Stimulated activated CD8-positive, alpha-beta memory T cell treated with anti-CD3 and anti-CD28 coated beads, Interleukin-7, amount 100 ng/mL, for 4 hours (primary cell): ENCODE data around the gene TTC17.
"Not testable (repeated sequence)": the region's sequence is repeated elsewhere in the genome, so short reads cannot be mapped to it uniquely, and the experiment has no call there.

Experiments
- DNase-seq, 2 donors: peaks; one replicate each; pipeline ENCODE4 v3.0.0-alpha.2; 2020; ENCODE audit warnings: low read depth in 2 of 2

TTC17 gene

DNA sequence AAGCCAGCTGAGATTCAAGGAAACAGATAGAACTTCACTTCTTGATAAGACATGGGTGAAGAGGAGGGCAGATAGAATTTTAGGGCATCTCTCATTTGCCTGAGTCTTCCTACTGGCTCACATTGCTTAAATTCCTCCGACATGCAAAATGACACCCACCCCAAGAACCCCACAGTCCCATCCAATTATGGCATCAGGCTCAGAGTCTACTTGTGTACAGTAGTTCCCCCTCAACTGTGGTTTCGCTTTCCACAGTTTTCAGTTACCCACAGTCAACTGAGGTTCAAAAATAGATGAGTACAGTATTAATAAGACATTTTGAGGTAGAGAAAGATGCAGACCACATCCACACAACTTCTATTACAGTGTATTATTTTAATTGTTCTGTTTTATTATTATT, 99.8 kb downstream of the TTC17 start:
- no peak for DNase-seq

DNA sequence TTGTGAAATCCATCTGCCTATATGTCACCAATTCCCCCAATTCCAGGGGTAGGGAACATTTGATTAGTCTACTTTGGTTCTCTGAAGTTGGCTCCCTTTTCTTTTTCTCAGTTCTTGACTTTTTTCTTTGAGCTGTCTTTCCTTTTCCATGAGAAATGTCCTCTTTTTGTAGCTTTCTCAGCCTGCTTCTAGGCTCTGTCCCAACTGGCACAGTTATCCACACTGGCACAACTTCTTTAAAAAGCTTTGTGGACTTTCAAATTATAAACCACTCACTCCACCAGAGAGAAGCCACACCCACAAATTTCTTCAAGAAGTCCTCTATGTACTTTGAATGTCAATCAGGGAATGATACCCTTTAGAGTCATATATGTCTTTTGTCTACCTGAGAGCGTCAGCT, 100.5 kb downstream of the TTC17 start:
- DNase-seq: no peak

DNA sequence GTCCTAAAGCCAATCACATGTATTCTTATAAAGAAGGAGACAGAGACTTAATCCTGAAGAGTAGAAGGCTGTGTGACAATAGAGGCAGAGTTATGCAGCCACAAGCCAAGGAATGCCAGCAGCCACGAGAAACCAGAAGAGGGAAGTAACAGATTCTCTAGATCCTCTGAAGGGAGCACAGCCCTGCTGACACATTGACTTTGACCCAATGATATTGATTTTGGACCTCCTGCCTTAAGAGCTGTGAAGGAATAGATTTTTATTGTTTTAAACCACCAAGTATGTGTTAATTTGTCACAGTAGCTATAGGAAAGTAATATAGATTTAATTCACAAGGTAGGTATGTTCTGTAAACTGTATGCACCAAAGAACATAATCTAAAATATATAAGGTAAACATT, 103.6 kb downstream of the TTC17 start:
- DNase-seq: no peak

DNA sequence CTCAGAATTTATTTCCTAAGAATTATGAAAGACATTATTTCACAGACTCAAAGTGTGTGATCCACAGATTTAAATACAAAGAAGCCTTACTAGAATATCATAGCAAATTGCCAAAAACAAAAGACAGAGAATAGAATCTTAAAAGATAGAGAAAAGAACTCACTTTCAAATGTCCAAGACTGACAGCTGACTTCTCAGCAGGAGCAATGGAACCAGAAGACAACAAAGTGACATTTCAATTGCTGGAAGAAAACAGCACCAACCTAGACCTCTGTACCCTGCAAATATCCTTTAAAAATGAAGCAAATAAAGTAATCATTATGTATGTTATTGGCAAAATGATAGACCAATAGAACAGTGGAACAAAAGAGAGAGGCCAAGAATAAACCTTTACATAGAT, 109.2 kb downstream of the TTC17 start:
- DNase-seq: no peak

DNA sequence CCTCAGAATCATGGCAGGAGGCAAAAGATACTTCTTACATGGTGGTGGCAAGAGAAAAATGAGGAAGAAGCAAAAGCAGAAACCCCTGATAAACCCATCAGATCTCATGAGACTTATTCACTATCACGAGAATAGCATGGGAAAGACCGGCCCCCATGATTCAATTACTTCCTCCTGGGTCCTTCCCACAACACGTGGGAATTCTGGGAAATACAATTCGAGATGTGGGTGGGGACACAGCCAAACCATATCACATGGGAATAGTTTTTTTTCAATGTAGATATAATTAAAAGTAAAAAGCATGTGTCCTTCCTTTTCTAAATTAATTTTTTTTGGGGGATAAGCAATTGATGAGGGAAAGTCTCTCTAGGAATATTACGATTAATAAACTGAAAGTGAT, 118.8 kb downstream of the TTC17 start:
- not testable (repeated sequence) for DNase-seq

DNA sequence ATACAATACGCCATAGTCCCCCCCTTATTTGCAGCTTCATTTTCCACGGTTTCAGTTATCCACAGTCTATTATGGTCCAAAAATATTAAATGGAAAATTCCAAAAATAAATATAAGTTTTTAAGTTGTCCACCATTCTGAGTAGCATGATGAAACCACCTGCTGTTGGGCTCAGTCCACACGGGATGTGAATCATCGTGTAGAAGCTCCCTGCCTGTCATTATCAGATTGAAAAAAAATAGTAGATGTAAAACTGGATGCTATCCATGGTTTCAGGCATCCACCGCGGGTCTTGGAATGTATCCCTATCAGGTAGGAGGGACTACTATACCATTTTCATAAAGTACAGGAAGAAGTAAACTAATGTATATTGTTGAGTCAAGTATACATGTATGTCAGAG, 127.4 kb downstream of the TTC17 start:
- DNase-seq: no peak

DNA sequence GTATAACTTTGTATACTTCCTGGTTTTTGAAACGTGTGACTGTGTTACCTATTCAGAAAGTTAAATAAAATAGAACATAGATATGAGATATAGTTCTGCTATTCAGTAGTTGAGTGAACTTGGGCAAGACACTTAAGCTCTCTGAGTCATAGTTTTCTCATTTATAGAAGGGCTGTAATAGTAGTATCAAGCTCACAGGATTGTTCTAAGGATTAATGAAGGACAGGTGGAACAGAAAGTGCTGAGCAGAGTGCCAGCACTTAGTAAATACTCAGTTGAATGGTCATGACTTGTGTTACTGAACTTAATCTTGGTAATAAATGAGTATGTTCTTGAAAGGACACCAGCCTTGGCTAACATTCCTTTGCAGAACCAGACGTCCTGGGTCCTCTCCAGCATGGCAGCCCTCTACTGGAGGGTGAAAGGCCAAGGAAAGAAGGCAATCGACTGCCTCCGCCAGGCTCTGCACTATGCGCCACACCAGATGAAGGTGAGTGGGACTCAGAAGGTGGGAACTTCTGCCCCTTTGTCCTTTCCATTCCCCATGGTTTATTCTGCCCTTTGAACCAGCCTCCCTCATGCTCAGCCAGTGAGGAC, 131.2 kb downstream of the TTC17 start:
- no peak for DNase-seq

DNA sequence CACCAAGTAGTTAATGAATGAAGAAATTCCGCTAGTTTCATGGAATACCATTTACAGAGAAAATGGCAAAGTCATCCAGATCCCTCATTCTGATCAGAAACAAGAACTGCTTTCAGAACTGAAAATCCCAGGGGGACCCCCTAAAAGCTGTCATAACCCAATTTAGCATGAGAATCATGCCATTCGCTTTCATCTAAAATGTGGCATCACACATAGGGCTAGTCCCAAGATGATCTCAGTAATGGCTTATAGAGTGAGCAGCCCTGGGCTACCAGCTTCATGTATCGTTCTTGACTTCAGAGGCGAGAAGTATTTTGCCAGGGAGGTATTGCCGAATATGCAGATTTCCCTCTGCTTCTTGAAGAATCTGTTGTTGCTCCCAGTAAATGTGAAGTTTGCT, 134.0 kb downstream of the TTC17 start:
- no peak for DNase-seq

DNA sequence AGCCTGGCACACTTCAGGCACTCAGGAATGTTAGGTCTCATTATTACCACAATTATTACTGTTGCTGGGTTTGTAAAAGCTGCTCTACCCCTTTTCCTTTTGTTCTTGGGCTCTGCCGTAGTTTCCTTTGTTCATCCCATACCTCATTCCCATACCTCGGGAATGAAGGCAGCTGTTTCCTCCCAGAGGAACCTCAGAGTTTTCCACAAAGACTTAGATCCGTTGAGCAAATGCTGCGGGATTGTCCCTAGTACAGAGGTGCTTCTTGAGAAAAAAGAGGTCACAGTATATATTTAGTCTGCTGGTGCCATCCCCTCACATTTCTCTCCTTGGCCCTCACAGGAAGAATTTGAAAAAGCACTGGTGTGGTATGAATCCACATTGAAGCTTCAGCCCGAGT, 134.7 kb downstream of the TTC17 start:
- DNase-seq: no peak

DNA sequence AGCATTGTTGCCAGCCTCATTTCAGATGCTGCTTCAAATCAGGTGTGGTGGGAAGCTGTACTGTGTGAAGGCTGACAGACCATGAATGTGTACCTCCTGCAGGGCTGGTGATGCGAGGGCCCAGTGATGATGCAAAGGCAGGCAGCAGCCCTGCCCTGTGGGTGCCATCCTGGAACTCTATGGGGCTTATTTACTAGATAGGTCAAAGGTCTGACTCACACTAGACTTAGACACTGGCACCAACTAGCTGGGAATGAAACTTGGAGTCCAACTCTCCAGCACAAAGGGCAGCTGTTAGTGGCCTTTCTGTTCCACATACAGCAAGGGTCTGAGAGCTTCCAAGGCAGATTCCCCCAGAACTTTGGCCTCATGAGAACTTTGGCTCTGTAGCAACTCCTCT, 138.4 kb downstream of the TTC17 start:
- DNase-seq: no peak

DNA sequence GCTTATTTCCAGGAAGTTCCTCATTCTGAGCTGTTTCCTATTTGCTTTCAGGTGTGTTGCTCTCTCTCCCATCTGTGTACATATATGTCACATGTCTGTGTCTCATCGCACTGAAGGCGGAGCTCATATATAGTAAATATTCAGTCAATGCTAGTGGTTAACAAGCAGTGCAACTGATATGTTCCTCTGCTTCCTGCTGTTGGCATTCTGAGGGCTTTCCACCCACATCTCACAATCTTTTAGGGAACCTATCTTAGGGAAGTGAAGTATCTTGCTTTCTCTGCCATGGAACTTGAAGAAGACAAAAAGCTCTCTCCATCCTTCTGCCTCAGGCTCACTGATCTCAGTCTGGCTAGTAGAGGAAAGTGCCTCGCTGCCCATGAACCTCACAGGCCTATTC, 139.8 kb downstream of the TTC17 start:
- no peak for DNase-seq

DNA sequence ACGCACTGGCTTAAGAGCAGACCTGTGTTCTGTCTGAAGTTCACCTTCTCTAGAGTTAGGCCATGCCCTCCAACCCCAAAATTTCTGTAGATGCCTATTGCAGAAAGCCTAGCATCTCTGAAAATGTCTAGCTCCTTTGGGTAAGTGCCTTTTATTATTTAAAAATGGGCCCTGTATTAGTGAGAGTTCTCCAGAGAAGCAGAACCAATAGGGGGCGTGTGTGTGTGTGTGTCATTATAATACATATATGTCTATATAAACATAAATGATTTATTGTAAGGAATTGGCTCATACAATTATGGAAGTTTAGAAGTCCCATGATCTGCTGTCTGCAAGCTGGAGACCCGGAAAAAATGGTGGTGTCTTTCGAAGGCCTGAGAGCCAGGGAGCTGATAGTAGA, 144.7 kb downstream of the TTC17 start:
- DNase-seq: no peak

DNA sequence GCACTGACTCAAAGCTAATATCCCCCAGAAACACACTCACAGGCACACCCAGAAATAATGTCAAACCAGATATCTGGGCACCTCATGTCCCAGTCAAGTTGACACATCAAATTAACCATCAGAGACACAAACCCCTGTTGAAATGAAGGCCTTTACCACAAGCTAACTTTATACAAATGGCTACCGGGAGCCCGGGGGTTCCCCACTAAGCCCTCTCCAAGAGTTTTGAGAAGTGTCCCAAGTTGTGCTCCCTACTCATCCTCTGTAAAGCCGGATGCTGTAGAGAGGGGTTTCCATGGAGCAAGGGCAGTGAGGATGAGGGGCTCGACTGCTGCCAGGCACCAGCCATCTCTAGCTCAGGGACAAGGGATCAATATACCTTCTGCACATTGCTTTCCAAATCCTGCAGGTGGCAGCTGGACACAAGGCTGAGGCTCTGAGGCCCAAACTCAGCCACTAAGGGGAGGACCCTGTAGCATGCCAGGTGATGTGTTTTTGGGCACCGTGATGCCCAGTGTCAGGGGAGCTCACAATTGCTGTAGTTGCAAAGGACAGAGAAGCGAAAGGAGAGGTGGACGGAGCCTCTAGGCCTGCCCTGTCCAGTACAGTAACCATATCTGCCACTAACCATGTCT, 145.7 kb downstream of the TTC17 start:
- DNase-seq: no peak

DNA sequence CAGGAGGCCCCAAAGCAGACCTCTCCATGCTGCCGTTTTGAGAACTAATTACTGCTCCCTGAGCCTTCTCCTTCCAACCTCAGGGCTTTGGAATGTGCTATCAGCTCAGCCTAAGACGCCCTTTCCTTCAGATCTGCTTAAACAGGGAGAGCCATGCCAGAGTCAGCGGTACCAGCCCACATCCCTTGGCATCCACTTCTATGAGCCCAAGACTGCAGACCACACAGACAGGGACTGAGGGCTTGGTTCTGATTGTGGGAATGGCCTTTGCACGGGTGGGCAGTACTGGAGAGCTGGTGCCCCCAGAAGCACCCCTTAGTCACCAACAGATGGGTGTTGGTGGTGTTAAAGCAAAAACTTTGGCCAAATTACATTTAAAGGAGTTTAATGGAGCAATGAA, 146.5 kb downstream of the TTC17 start:
- DNase-seq: no peak

DNA sequence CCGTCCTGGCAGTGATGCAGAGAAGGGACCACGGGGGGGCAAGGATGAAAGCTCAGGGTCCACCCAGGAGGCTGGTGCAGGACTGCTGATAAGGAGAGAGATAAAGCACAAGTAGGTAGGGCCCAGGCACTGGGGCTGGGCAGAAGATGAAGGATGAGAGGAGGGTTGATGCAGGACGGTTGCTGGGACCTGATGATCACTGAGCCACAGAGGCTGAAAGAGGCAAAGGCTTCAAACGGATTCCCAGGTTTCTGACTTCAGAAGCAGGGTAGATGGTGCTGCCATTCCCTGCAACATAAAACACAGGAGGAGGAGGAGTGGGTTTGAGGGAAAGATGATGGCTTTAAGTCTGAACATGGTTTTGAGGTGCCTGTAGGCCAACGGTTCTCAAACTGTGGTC, 148.5 kb downstream of the TTC17 start:
- no peak for DNase-seq

DNA sequence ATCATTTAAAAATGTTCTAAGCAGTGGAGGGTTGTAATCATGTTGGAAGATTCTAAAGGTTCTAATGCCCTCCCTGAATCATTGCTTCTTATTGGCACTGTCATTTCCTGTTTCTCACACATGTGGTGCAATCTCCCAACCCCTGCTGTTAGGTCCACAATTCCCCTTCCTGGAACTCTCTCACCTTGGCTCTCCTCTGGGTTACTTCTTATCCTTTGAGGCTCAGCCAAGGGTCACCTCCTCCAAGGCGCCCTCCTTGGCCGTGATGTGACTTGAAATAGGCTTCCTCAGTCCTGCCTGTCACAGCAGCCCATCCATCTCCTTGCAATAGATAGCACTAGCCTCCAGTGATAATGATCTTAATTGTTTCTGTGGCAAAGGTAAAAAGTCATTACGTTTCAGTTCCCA, 149.8 kb downstream of the TTC17 start:
- no peak for DNase-seq

DNA sequence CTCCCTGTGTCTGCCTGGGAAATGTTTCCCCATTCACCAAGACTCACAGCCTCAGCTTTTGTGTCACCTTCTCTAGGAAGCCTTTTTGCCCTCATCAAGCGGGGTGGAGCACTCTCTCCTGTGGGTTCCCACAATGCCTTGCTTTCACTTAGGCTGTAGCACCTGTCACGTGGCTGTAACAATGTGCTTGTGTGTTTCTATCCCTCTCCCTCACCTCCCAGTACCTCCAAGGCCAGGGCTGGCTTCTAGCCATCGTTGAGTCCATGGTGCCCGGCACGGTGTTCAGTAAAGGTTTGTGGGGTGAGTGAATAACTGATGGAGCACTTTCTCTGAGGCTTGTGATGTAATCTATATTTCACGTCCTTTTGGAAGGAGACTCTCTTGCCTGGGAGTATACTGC, 153.2 kb downstream of the TTC17 start:
- no peak for DNase-seq

DNA sequence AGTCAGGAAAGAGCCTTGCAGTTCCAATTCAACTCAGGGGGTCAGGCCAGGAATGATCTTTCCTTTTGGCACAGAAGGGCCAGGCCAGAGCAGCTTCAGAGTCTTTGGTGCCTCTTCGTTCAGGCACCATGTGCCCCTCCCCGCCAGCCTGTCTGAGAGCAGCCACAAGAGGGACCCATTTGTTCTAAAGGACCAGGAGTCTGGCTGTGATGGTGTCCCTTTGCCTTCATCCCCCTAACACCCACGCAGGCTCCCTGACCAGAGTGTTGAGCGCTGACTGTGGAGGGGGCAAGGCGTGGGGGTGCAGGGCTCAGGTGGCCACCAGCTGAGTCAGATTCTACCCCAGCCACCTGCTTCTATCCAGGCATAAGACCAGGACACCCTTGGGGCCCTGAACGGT, 156.4 kb downstream of the TTC17 start:
- DNase-seq: no peak

DNA sequence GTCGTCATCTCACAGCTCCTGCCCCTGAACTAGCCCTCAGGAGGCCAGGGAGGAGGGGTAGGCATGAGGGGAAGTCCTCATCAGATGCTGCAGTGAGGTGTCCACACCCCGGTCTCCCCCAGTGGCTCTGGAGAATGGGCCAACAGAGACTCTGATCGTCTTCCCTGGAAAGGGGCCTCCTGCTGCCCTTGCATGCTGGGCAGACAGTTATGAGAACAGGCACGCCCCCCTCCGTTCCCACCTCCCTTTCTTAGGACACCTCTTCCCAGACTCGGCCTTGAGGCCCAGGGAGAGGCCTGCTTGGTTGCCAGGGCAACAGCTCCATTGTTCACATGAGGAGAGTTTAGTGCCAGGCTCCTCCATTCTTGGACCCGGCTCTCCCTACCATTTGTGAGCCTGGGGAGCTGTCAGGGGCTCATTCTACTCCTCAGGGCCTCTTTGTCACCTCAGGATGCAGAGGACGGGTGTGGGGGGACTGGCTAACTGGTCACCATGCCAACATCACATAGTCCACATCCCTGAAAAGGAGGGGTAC, 157.7 kb downstream of the TTC17 start:
- no peak for DNase-seq

DNA sequence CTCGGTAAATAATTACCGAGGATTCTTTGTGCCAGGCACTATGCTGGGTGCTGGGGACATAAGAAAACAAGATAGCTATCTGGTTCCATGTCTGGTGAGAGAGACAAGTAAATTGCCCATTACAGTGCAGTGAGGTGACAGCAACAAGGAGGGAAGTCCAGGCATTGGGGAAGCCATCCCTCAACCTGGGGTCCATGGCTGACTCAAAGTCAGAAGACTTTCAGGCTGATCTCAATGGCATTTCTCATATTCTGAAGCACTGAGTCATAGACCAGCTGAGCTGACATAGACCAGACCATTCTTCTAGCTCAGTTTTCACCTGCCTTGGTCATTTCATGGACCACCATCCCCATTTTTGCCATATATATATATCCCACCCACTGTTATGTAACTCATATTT, 158.8 kb downstream of the TTC17 start:
- no peak for DNase-seq

DNA sequence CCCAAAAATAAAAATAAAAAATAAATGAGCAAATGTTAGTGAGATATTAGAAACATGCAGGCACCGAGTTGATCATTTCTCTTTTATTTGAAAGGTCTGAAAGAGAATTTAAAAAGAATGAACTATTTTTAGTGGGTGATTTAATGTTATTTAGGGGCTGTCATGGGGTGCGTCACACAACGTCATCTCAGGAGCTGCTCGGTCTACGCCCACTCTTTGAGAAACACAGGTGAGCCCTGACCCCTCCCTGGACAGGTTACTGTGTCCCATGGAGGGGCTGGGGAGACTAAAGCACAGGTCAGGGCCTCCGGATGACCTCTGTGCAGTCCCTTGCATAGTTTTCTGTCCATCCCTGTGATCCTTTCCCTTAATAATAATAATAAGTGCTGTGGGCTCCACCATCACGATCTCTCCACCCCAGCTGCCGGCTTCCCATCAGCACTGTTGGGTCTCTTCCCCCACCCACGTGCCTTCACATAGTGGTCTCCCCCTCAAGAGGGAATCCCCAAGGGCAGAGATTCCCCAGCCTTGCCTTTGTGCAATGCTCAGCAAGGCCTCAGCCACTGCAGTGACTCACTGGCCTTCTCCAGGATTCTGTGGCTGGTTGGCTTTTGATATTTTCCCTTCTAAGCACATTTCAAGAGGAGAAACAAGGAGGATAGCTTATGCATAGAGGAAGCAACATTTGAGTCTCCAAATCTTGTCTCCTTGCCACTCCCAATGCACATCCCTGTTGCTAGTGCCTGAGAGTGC, 159.9 kb downstream of the TTC17 start:
- DNase-seq: no peak

DNA sequence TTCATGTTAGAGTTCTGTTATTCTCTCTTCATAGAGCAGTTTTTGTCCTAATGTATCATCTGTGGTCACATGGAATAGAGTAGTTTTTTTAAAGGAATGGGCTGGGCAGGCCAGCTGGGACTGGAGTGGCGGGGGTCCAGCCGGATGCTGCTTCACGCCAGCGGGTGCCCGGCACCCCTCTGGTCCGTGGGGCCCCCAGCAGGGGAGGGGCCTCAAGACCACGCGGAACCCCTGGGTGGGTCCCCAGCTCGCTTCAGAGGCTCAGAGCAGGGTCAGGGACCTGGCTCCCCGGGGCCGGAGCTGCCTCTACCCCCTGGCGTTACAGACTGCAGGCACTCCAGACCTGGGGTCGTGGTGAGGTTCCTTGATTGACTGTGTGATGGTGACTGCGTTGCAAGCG, 162.8 kb downstream of the TTC17 start:
- DNase-seq: no peak

DNA sequence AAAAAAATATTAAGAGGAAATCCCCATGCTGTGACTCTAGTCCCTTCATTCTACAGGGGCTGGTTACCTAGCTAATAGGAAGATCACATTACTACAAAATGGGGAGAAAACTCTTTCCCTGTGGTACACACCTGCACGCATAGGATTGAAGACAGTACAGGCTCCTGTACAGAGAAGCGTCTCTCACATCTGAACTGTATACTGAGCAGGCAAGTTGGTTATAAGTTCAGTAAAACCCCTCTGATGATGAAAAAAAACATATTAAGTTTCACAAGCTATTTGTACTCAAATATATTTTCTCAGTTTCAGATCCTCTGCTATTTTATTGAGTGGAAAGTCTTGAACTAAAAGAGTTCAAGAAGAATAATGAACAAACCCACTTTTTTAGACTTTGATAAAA, 164.9 kb downstream of the TTC17 start:
- no peak for DNase-seq
